ENCODE measurements around the gene PIEZO2. TPM values are rescaled to one million over a fixed set of nuclear protein-coding genes. Genes with fewer than 3 reads are reported as not detected.
"Not testable (repeated sequence)": the region's sequence is repeated elsewhere in the genome, so short reads cannot be mapped to it uniquely, and the experiment has no call there.

The PIEZO2 gene
- total RNA-seq, 1 experiment from 2014 or later, result not detected

GRCh38 chr18:11146947-11147345 lies 2.4 kb downstream of the PIEZO2 start:
- Histone ChIP-seq H3K79me2 (ENCODE audit: low read length) (no peaks in the 10 kb centered on the region), H3K9me2 (replicated peaks; ENCODE audit: insufficient read depth, low read length) (no peaks in the 10 kb centered on the region), H4K20me1 (ENCODE audit: insufficient read depth, low read depth, low read length) (no peaks in the 10 kb centered on the region), H3K27ac (ENCODE audit: low read length) (no peak overlapping the region), H3K4me3 (ENCODE audit: low read length) (no peak overlapping the region), H3K4me2 (ENCODE audit: low read depth, low read length, poor library complexity, severe bottlenecking) (no peak overlapping the region), H2AFZ (ENCODE audit: low read length) (no peak overlapping the region), H3K4me1 (ENCODE audit: low read length) (no peaks in the 10 kb centered on the region), H3K9me3 (ENCODE audit: low read length) (no peaks in the 10 kb centered on the region), H3K27me3 (ENCODE audit: low read length) (no peaks in the 10 kb centered on the region), H3K9ac (ENCODE audit: low read length) (no peak overlapping the region), H3K36me3 (ENCODE audit: insufficient read depth, low read length) (no peaks in the 10 kb centered on the region)
- DNase-seq, result no peak

- Histone ChIP-seq H3K4me1 (ENCODE audit: low read length) (no peaks in the 10 kb centered on the region), H3K27me3 (ENCODE audit: low read length) (no peaks in the 10 kb centered on the region), H3K79me2 (ENCODE audit: low read length) (no peaks in the 10 kb centered on the region), H4K20me1 (ENCODE audit: insufficient read depth, low read depth, low read length) (no peaks in the 10 kb centered on the region), H3K36me3 (ENCODE audit: insufficient read depth, low read length) (no peaks in the 10 kb centered on the region), H3K9ac (ENCODE audit: low read length) (no peak overlapping the region), H2AFZ (ENCODE audit: low read length) (no peak overlapping the region), H3K27ac (ENCODE audit: low read length) (no peak overlapping the region), H3K9me2 (replicated peaks; ENCODE audit: insufficient read depth, low read length) (no peaks in the 10 kb centered on the region), H3K4me3 (ENCODE audit: low read length) (no peak overlapping the region), H3K9me3 (ENCODE audit: low read length) (no peaks in the 10 kb centered on the region), H3K4me2 (ENCODE audit: low read depth, low read length, poor library complexity, severe bottlenecking) (no peak overlapping the region)
- no peak for DNase-seq
Observed at GRCh38 chr18:11146238-11146946, 3.0 kb downstream of the PIEZO2 start.

DNA sequence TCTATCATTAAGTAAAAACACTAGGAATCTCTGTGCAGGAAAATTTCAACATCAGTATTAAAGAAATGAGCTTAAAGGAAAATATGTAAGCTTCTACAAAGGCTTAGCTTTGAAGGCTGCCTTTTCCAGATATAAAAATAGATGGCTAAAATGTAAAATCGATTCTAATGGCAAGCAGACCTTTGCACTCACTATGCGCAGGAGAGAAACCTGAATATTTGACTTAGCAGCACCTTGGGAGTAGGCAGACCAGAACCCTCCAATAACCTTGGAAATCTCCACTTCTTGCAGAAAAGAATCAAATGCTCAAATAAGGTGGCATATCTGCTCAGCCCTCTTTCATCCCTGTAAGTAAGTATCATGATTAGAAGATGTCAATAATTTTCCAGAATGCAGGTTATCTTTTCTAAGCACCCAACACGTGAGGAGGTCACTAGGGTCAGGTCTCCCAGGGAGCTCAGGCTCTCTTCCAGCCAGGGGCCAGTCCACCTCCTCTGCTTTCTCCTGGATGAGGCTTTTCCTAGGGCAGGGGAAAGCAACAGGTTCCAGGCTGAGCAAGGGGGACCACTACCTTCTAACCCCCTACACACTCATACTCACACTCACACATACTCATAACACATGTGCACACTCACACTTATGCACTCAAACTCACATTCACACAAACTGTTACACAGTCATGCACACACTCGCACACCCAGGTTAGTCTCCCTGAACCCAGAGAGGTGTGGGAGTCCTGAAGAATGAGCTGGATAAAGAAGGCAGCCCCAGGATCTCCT lies 3.8 kb downstream of the PIEZO2 start:
- Histone ChIP-seq H3K4me2 (ENCODE audit: low read depth, low read length, poor library complexity, severe bottlenecking) (no peak overlapping the region), H2AFZ (ENCODE audit: low read length) (no peak overlapping the region), H3K36me3 (ENCODE audit: insufficient read depth, low read length) (no peaks in the 10 kb centered on the region), H4K20me1 (ENCODE audit: insufficient read depth, low read depth, low read length) (no peaks in the 10 kb centered on the region), H3K9ac (ENCODE audit: low read length) (no peak overlapping the region), H3K4me3 (ENCODE audit: low read length) (no peak overlapping the region), H3K79me2 (ENCODE audit: low read length) (no peaks in the 10 kb centered on the region), H3K27me3 (ENCODE audit: low read length) (no peaks in the 10 kb centered on the region), H3K9me2 (replicated peaks; ENCODE audit: insufficient read depth, low read length) (no peaks in the 10 kb centered on the region), H3K9me3 (ENCODE audit: low read length) (no peaks in the 10 kb centered on the region), H3K4me1 (ENCODE audit: low read length) (no peaks in the 10 kb centered on the region), H3K27ac (ENCODE audit: low read length) (no peak overlapping the region)
- DNase-seq, result no peak

- Histone ChIP-seq H3K36me3 (ENCODE audit: insufficient read depth, low read length) (no peaks in the 10 kb centered on the region), H2AFZ (ENCODE audit: low read length) (no peak overlapping the region), H3K9me2 (replicated peaks; ENCODE audit: insufficient read depth, low read length) (no peaks in the 10 kb centered on the region), H3K27me3 (ENCODE audit: low read length) (no peaks in the 10 kb centered on the region), H4K20me1 (ENCODE audit: insufficient read depth, low read depth, low read length) (no peaks in the 10 kb centered on the region), H3K4me2 (ENCODE audit: low read depth, low read length, poor library complexity, severe bottlenecking) (no peak overlapping the region), H3K4me1 (ENCODE audit: low read length) (no peaks in the 10 kb centered on the region), H3K27ac (ENCODE audit: low read length) (no peak overlapping the region), H3K4me3 (ENCODE audit: low read length) (no peak overlapping the region), H3K9me3 (ENCODE audit: low read length) (no peaks in the 10 kb centered on the region), H3K9ac (ENCODE audit: low read length) (no peak overlapping the region), H3K79me2 (ENCODE audit: low read length) (no peaks in the 10 kb centered on the region)
- no peak for DNase-seq
Observed at GRCh38 chr18:11137400-11137799, 12.0 kb downstream of the PIEZO2 start.

- no peak overlapping the region for H2AFZ ChIP-seq (ENCODE audit: low read length)
- no peak overlapping the region for H3K9ac ChIP-seq (ENCODE audit: low read length)
- H3K36me3 ChIP-seq (ENCODE audit: insufficient read depth, low read length), result no peaks in the 10 kb centered on the region
- no peak for DNase-seq
- no peak overlapping the region for H3K27ac ChIP-seq (ENCODE audit: low read length)
- H3K4me2 ChIP-seq (ENCODE audit: low read depth, low read length, poor library complexity, severe bottlenecking), result no peak overlapping the region
- H3K9me3 ChIP-seq (ENCODE audit: low read length), result no peaks in the 10 kb centered on the region
- H3K79me2 ChIP-seq (ENCODE audit: low read length), result no peaks in the 10 kb centered on the region
- no peaks in the 10 kb centered on the region for H4K20me1 ChIP-seq (ENCODE audit: insufficient read depth, low read depth, low read length)
- no peaks in the 10 kb centered on the region for H3K4me1 ChIP-seq (ENCODE audit: low read length)
- H3K9me2 ChIP-seq (replicated peaks; ENCODE audit: insufficient read depth, low read length), result no peaks in the 10 kb centered on the region
- H3K27me3 ChIP-seq (ENCODE audit: low read length), result no peaks in the 10 kb centered on the region
- no peak overlapping the region for H3K4me3 ChIP-seq (ENCODE audit: low read length)
Observed at GRCh38 chr18:11136241-11136640, 13.1 kb downstream of the PIEZO2 start.

DNA sequence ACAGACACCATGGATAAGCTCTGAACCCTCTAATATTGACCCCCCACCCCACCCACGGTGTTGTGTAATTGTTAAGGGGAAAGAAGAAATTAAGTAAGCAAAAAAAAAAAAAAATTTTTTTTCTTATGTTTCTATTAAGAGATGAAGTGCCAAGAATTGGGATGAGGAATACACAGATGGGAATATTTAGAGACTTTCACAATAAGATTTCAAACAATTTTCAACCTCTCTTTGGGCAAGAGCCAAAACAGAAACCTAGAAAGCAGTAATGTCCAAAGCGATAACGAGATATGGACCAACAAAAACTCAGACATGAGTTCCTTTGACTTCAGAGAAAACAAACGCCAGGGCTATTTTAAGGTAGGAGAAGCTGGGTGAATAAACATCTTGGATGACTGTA lies 14.4 kb downstream of the PIEZO2 start:
- H4K20me1 ChIP-seq (ENCODE audit: insufficient read depth, low read depth, low read length), result no peaks in the 10 kb centered on the region

DNA sequence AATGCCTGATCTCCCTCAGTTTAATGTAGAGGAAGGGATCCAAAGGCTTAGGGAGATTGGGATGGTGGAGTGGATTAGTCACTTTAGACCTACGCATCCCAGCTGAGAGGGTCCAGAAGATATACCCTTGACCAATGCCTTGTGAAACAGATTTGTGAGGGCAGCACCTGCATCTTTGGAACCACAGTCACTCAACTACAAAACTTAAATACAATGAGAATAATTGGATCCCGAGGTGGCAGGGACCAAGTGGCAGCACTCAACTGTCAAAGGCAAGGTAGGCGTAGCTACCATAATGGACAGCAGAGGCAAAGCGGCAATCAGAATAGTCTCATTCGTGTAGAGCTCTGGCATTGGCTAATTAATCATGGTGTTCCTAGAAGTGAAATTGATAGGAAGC lies 20.3 kb downstream of the PIEZO2 start:
- H2AFZ ChIP-seq (ENCODE audit: low read length); H3K79me2 ChIP-seq (ENCODE audit: low read length); DNase-seq; H3K9me2 ChIP-seq (replicated peaks; ENCODE audit: insufficient read depth, low read length); H4K20me1 ChIP-seq (ENCODE audit: insufficient read depth, low read depth, low read length); H3K27me3 ChIP-seq (ENCODE audit: low read length); H3K9me3 ChIP-seq (ENCODE audit: low read length); H3K4me2 ChIP-seq (ENCODE audit: low read depth, low read length, poor library complexity, severe bottlenecking); H3K4me1 ChIP-seq (ENCODE audit: low read length); H3K4me3 ChIP-seq (ENCODE audit: low read length); H3K36me3 ChIP-seq (ENCODE audit: insufficient read depth, low read length); H3K27ac ChIP-seq (ENCODE audit: low read length); H3K9ac ChIP-seq (ENCODE audit: low read length): not testable (repeated sequence)

More for the DNA sequence above, 14.4 kb downstream of the PIEZO2 start:
- no peak overlapping the region for H3K9ac ChIP-seq (ENCODE audit: low read length)
- H3K27me3 ChIP-seq (ENCODE audit: low read length), result no peaks in the 10 kb centered on the region
- H3K4me3 ChIP-seq (ENCODE audit: low read length), result no peak overlapping the region
- H3K27ac ChIP-seq (ENCODE audit: low read length), result no peak overlapping the region
- H2AFZ ChIP-seq (ENCODE audit: low read length), result no peak overlapping the region
- no peak for DNase-seq
- H3K79me2 ChIP-seq (ENCODE audit: low read length), result no peaks in the 10 kb centered on the region
- H3K9me2 ChIP-seq (replicated peaks; ENCODE audit: insufficient read depth, low read length), result no peaks in the 10 kb centered on the region
- no peaks in the 10 kb centered on the region for H3K4me1 ChIP-seq (ENCODE audit: low read length)
- H3K36me3 ChIP-seq (ENCODE audit: insufficient read depth, low read length), result no peaks in the 10 kb centered on the region
- H3K9me3 ChIP-seq (ENCODE audit: low read length), result no peaks in the 10 kb centered on the region
- H3K4me2 ChIP-seq (ENCODE audit: low read depth, low read length, poor library complexity, severe bottlenecking), result no peak overlapping the region

DNA sequence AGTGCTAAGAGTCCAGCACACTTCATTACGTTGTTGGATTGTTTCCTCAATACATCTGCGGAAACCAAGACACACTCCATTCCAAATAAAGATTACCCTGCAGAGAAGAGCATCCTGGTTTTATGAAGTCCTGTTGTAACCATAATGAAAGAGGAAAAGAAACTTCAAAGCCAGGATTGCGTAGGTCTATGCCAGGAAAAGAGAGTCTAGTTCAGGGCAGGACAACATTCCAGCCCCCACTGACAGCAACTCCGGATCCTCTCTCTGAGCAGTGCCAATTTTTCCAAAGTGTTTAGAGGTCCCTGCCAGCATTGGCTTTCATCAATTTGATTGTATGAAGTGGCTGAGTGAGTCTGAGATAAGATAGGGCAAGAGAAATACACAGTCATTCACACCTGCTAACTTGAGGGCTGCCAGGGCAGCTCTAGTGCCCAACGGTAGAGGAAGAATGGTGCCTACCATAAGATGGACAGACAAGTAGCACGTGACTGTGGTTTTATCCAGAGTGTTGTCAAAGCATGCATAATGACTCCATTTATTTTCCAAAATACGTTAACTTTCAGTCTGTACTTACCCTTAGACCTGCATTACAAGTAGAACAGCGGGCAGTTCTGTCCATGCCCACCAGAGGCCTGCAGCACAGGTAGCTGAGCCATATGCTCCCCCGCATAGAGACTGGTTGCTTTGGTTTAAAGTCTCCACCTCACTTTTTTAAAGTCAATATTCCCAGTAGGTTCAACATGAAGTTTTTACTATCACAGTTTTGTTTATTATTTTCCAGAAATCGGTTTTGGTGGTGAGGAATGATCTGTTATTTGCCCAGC lies 23.7 kb downstream of the PIEZO2 start:
- Histone ChIP-seq H3K27ac (ENCODE audit: low read length) (no peak overlapping the region), H3K36me3 (ENCODE audit: insufficient read depth, low read length) (no peaks in the 10 kb centered on the region), H3K4me2 (ENCODE audit: low read depth, low read length, poor library complexity, severe bottlenecking) (no peak overlapping the region), H3K4me1 (ENCODE audit: low read length) (no peaks in the 10 kb centered on the region), H3K9ac (ENCODE audit: low read length) (no peak overlapping the region), H3K4me3 (ENCODE audit: low read length) (no peak overlapping the region), H3K9me3 (ENCODE audit: low read length) (no peaks in the 10 kb centered on the region), H3K79me2 (ENCODE audit: low read length) (no peaks in the 10 kb centered on the region), H2AFZ (ENCODE audit: low read length) (no peak overlapping the region), H3K9me2 (replicated peaks; ENCODE audit: insufficient read depth, low read length) (no peaks in the 10 kb centered on the region), H3K27me3 (ENCODE audit: low read length) (no peaks in the 10 kb centered on the region), H4K20me1 (ENCODE audit: insufficient read depth, low read depth, low read length) (no peaks in the 10 kb centered on the region)
- DNase-seq, result no peak
